Body of pancreas (tissue), 4 donors: Measurements from ENCODE around the gene EYA4. TPM values are rescaled to one million over a fixed set of nuclear protein-coding genes. Genes with fewer than 3 reads are reported as not detected.

ENCODE experiments used
- ATAC-seq: fragments of 150-250 bp; one replicate; pipeline ENCODE4 v1.9.1; 2016
- DNase-seq, 4 donors: peaks; one replicate each; pipeline ENCODE4 v3.0.0-alpha.2; 2019
- H3K27ac ChIP-seq, 4 donors: fragments of 200-600 bp; sonication (generic); 1 replicate in 3 of 4; 2 replicates in 1 of 4; pipeline versions ENCODE4 v1.5.1 to v1.6.1; 2016 to 2019; ENCODE audit warnings: mild to moderate bottlenecking in 1 of 4, mixed read lengths in 1 of 4, moderate library complexity in 1 of 4
- H3K27me3 ChIP-seq, 2 donors: fragments of 200-600 bp; sonication (generic); one replicate each; pipeline ENCODE4 v1.6.0; 2016; ENCODE audit warnings: mild to moderate bottlenecking in 1 of 2
- H3K36me3 ChIP-seq, 2 donors: fragments of 200-600 bp; sonication (generic); replicated peaks in 1 of 2; 2 replicates each; pipeline ENCODE4 v1.5.1; 2016; ENCODE audit warnings: low read depth in 2 of 2; ENCODE audit not compliant: insufficient read depth in 1 of 2
- H3K4me1 ChIP-seq: fragments of 200-600 bp; sonication (generic); one replicate; pipeline ENCODE4 v1.6.0; 2016
- H3K4me3 ChIP-seq, 2 donors: fragments of 200-600 bp; sonication (generic); 1 replicate in 1 of 2; 2 replicates in 1 of 2; pipeline ENCODE4 v1.5.1; 2016 to 2019
- H3K9me3 ChIP-seq, 3 donors: fragments of 200-600 bp; sonication (generic); 1 replicate in 2 of 3; 2 replicates in 1 of 3; pipeline ENCODE4 v1.5.1; 2016
- CTCF ChIP-seq, 7 experiments: fragments of 450-650 bp in 4 of 7; fragments of 200-600 bp in 3 of 7; sonication (generic) in 3 of 7; IDR thresholded peaks; one replicate each; pipeline ENCODE4 v1.5.1; 2016 to 2019; ENCODE audit warnings: antibody characterized with exemption in 7 of 7
- POLR2A ChIP-seq, 3 donors: fragments of 450-650 bp; IDR thresholded peaks; one replicate each; pipeline ENCODE4 v1.6.1; 2016; ENCODE audit warnings: antibody characterized with exemption in 3 of 3, mild to moderate bottlenecking in 2 of 3
- WGBS, 2 donors: methylation state at CpG; one replicate each; pipeline ENCODE4 v1.1.5; 2017; 5-methylcytosine and 5-hydroxymethylcytosine counted together
- intact Hi-C: fragments of 100-400 bp; cut with DNase I; formaldehyde crosslinking; loops from one replicate; pipeline ENCODE4 v1.15.1; 2023
- total RNA-seq, 2 donors: library from RNA; depleted of rRNA; stranded (reverse); fragments of >200 nt; gene quantifications; one replicate each; pipeline ENCODE4 v1.1.0, GENCODE V29; 2016

EYA4 gene
- total RNA-seq, 2 donors from 2014 or later, result 0.26 to 5.3 TPM

- Histone ChIP-seq H3K4me3 (no peak overlapping the region), H3K27me3 (no peaks in the 10 kb centered on the region), H3K36me3 (no peaks in the 10 kb centered on the region), H3K9me3 (no peaks in the 10 kb centered on the region), H3K27ac (no peak overlapping the region), H3K4me1 (no peaks in the 10 kb centered on the region)
- intact Hi-C loops, result no loop called here
- WGBS, 2 donors, result 68 to 92% methylated on average over 1 of the region's 1 CpG
- ATAC-seq (no peak), DNase-seq (no peak)
- TF ChIP-seq POLR2A (IDR thresholded peaks at IDR 0.05) (no peak), CTCF (IDR thresholded peaks at IDR 0.05) (no peak)
These were observed 71.9 kb downstream of the EYA4 start for GRCh38 chr6:133313068-133313467.

DNA sequence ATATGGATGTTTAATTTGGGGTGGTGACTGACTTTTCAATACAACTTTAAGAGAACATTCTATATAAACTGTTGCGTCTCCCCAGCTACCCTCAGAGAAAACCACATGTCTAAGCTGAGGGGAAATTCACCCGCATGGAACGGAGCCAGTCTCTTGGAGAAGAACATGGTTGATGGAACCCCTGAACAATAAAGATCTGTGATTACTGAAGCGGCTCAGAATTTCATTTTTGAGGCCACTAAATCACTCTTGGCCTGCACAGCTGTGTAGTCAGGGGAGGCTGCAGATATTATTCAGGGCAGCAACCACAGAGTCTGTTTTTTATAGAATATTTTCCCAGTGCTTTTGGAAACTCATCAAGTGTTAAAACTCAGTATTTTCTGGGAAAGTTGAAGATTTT is 73.8 kb downstream of the EYA4 start:
- no peaks in the 10 kb centered on the region for H3K4me1 ChIP-seq
- no peaks in the 10 kb centered on the region for H3K9me3 ChIP-seq
- ATAC-seq, result no peak
- H3K27ac ChIP-seq, result no peak overlapping the region
- intact Hi-C loops, result no loop called here
- 81 to 88% methylated on average over 4 of the region's 4 CpGs for WGBS, 2 donors
- no peaks in the 10 kb centered on the region for H3K36me3 ChIP-seq
- DNase-seq, result no peak
- no peaks in the 10 kb centered on the region for H3K27me3 ChIP-seq
- H3K4me3 ChIP-seq, result no peak overlapping the region
- TF ChIP-seq POLR2A (IDR thresholded peaks at IDR 0.05), result no peak
- TF ChIP-seq CTCF (IDR thresholded peaks at IDR 0.05), result no peak

GRCh38 chr6:133315811-133316210 is 74.7 kb downstream of the EYA4 start:
- ATAC-seq (no peak), DNase-seq (no peak)
- Histone ChIP-seq H3K27ac (no peak overlapping the region), H3K27me3 (no peaks in the 10 kb centered on the region), H3K36me3 (no peaks in the 10 kb centered on the region), H3K9me3 (no peaks in the 10 kb centered on the region), H3K4me3 (no peak overlapping the region), H3K4me1 (no peaks in the 10 kb centered on the region)
- intact Hi-C loops, result no loop called here
- 73 to 79% methylated on average over 5 of the region's 5 CpGs for WGBS, 2 donors
- no peak for TF ChIP-seq POLR2A (IDR thresholded peaks at IDR 0.05)
- no peak for TF ChIP-seq CTCF (IDR thresholded peaks at IDR 0.05)

DNA sequence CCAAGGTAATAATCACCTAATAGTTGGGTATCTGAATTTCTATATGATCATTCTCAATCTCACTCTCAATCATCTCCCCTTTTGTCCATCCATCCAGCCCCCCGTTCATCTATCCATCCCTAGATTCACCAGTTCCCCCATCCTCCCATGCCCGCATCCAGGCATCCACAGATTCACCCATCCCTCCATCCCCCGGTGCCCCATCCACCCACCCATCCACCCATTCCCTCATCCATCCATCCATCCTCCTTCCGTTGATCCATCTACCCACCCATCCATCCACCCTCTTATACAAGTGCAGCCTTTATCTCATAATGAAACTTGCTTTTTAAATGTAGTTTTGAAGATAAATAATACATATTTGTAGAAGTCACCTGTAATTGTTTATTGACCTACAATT is 76.5 kb downstream of the EYA4 start:
- 59 to 78% methylated on average over 4 of the region's 4 CpGs for WGBS, 2 donors
- no peak for ATAC-seq
- Histone ChIP-seq H3K36me3 (no peaks in the 10 kb centered on the region), H3K27me3 (no peaks in the 10 kb centered on the region), H3K9me3 (no peaks in the 10 kb centered on the region), H3K4me3 (no peak overlapping the region), H3K27ac (no peak overlapping the region), H3K4me1 (no peaks in the 10 kb centered on the region)
- TF ChIP-seq CTCF (IDR thresholded peaks at IDR 0.05) (no peak), POLR2A (IDR thresholded peaks at IDR 0.05) (no peak)
- intact Hi-C loops, result no loop called here
- DNase-seq, result no peak

DNA sequence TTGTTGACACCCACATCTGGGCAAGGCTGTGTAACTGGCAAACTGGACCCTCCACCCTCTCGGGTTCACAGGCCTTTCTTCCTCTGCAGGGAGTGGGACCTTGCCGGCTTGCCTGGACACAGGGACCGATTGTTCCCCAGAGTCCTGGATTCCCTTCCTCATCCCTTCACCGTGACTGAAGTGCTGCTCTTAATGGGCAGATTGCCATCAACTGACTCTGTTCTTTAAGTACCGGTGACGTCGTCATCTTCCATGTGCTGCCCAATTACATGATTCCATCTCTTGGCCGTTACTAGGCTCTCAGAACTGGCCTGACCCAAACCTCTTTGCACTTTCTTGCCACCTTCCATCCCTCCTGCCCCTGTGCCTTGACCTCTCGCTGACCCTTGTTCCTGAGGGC is 85.4 kb downstream of the EYA4 start:
- intact Hi-C loops, result no loop called here
- no peaks in the 10 kb centered on the region for H3K4me1 ChIP-seq
- no peak for DNase-seq
- H3K4me3 ChIP-seq, result no peak overlapping the region
- no peaks in the 10 kb centered on the region for H3K9me3 ChIP-seq
- ATAC-seq, result no peak
- TF ChIP-seq CTCF (IDR thresholded peaks at IDR 0.05) (no peak), POLR2A (IDR thresholded peaks at IDR 0.05) (no peak)
- H3K27me3 ChIP-seq, result no peaks in the 10 kb centered on the region
- H3K27ac ChIP-seq, result no peak overlapping the region
- no peaks in the 10 kb centered on the region for H3K36me3 ChIP-seq
- 75 to 78% methylated on average over 9 of the region's 9 CpGs for WGBS, 2 donors
